ENCODE results near the gene AMOTL2.

DNA sequence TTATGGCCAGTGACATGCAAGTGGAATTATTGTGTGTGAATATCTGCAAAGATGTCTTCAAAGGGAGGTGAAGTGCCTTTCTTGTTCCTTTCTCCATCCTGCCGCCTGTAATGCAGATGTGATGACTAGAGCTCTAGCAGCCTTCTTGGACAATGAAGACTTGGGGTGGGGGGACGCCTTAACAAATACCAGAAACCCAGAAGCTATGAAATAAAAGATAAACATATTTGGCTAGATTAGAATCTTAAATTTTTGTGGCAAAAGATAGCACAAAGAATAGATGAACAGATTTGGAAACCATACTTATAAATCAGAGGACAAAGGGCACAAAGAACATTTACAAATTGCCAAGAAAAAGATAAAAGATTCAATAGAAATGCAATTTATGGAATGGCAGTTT lies 56.1 kb downstream of the AMOTL2 start:
- TF ChIP-seq, protein P1, sequence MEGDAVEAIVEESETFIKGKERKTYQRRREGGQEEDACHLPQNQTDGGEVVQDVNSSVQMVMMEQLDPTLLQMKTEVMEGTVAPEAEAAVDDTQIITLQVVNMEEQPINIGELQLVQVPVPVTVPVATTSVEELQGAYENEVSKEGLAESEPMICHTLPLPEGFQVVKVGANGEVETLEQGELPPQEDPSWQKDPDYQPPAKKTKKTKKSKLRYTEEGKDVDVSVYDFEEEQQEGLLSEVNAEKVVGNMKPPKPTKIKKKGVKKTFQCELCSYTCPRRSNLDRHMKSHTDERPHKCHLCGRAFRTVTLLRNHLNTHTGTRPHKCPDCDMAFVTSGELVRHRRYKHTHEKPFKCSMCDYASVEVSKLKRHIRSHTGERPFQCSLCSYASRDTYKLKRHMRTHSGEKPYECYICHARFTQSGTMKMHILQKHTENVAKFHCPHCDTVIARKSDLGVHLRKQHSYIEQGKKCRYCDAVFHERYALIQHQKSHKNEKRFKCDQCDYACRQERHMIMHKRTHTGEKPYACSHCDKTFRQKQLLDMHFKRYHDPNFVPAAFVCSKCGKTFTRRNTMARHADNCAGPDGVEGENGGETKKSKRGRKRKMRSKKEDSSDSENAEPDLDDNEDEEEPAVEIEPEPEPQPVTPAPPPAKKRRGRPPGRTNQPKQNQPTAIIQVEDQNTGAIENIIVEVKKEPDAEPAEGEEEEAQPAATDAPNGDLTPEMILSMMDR (IDR thresholded peaks at IDR 0.05; ENCODE audit: low read depth, low read length, poor library complexity, severe bottlenecking), result no peak
- TF ChIP-seq EZH2phosphoT487 (IDR thresholded peaks at IDR 0.05; ENCODE audit: borderline replicate concordance, low read length), result no peak

All from DOHH2 (cell line).